Stimulated activated naive CD8-positive, alpha-beta T cell treated with anti-CD3 and anti-CD28 coated beads, Interleukin-15, Interleukin-2, amounts not matched to agents 100 U/mL and 50 U/mL, for 24 hours (primary cell): ENCODE data around the gene ZACN.
A peak's percentile ranks its signal among the peaks of the same experiment; 100 is the strongest.
"Not testable (repeated sequence)": the region's sequence is repeated elsewhere in the genome, so short reads cannot be mapped to it uniquely, and the experiment has no call there.

Source experiments
- ATAC-seq: fragments of 150-1000 bp; cut with Tn5 transposase; one replicate; pipeline ENCODE4 v1.10.0; 2021
- DNase-seq: peaks from one replicate; pipeline ENCODE4 v3.0.0; 2021

ZACN gene

DNA sequence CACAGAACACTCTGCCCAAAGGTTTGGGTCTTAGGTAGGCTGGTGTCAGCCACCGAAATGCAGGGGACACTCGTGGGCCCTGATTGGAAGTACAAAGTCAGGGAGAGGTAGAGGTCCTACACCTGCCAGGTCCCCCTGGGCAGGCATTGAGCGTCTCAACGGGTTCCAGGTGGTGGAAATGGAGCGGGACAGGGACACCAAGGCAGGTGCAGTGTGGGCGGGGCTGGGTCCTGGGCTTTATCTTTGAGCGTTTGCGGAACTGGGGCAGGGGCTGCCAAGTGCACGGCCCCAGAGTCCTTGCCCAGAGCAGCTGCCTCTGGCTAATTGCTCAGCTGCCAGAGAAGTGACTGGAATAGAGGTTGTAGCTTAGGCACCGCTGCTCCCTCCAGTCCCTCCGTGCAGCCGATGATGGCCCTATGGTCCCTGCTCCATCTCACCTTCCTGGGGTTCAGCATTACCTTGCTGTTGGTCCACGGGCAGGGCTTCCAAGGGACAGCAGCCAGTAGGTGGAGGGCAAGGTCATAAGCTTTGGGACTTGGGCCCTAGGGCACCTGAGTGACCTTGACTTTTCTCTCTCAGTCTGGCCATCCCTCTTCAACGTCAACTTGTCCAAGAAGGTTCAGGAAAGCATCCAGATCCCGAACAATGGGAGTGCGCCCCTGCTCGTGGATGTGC lies at the start of gene ZACN:
ZACN (plus strand) TSS at position 323 of the 675 bp plus-strand sequence; CDS start at position 406, 83 bp downstream.
- ATAC-seq (no peak), DNase-seq (no peak)

GRCh38 chr17:76032073-76032779 lies 46.8 kb upstream of the ZACN start:
- no peak for ATAC-seq
- DNase-seq = no peak

DNA sequence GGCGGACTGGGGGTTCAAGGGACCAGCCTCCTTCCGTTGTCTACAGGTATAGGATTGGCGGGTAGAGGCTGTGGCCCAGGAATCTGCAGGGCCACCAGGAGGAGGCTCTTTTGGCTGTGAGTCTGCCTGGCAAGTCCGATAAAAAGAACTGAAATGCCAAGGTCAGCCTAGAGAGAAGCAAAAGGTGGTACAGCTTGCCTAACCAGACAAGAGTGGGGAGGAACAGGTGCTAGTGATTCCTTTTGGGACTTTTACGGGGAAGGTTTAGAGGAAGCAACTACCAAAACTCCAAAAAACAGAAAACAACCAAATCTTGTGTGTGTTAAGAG lies 46.2 kb upstream of the ZACN start:
- ATAC-seq (no peak), DNase-seq (no peak)

GRCh38 chr17:76033139-76033538 lies 45.8 kb upstream of the ZACN start:
- ATAC-seq (no peak), DNase-seq (no peak)

- no peak for DNase-seq
- no peak for ATAC-seq
Measured at GRCh38 chr17:76034428-76035350, 44.3 kb upstream of the ZACN start.

- DNase-seq (no peak), ATAC-seq (no peak)
Measured at GRCh38 chr17:76036497-76037261, 42.3 kb upstream of the ZACN start.

- ATAC-seq = no peak
- DNase-seq = no peak
Measured at GRCh38 chr17:76038050-76038449, 40.9 kb upstream of the ZACN start.

GRCh38 chr17:76039121-76039520 lies 39.9 kb upstream of the ZACN start:
- DNase-seq (no peak), ATAC-seq (no peak)

DNA sequence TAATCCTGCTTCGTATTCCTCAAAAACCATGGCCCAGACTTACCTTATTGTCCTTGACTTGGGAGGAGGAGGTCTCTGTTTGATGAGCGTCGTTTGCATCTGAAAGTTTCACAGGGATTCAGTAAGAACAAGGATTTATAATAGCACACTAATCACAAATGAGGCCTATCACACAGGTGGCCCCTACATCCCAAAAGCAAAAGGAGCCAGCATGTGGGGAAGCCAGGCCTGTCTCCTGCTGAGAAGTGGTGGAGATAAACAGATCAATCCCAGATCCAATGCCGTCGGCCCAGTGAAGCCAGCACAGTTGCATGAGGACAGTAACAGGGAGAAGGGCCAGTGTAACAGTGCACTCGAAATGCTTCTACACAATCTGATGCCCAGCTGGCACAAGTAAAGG lies 38.6 kb upstream of the ZACN start:
- ATAC-seq (no peak), DNase-seq (no peak)

GRCh38 chr17:76042868-76043267 lies 36.1 kb upstream of the ZACN start:
- not testable (repeated sequence) for ATAC-seq, DNase-seq

GRCh38 chr17:76044475-76045007 lies 34.4 kb upstream of the ZACN start:
- ATAC-seq, DNase-seq: not testable (repeated sequence)

DNA sequence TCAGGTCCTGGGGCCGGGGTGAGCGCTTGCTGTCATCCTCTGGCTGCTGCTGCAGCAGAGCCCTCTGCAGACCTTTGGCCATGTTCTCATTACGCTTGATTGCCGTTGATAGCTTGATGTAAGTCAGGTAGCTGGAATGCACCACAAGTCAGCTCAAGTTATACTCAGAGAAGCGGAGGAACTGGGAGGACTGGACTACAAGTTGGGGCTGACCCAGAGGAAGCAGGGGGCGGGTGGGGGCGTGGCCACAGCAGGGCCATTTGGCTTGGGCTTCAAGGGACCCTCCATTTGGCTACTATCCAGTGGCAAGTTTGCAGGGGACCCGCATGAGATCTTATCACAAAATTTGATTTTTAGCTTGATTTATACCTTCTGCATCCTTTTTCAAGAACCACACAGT lies 32.9 kb upstream of the ZACN start:
- DNase-seq = no peak

GRCh38 chr17:76048025-76048605 lies 30.9 kb upstream of the ZACN start:
- no peak for DNase-seq
- no peak for ATAC-seq

More for the DNA sequence above, 32.9 kb upstream of the ZACN start:
- ATAC-seq = no peak

DNA sequence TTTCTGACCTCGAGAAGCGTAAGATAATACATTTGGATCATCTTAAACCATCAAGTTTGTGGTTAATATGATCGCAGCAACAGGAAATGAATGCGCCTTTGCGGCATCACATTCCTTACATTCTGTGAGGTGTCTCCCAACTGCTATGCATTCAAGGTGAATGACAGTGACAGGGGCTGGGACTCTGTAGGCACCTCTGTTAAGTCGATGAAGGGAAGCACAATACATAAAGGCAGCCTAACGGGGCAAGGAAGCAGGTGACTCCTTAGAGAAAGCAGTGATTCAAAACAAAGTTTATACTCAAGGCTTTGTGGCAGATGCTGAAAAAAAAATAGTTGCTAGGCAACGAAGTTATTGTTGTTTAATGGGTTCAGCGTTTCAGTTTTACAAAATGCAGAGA lies 30.3 kb upstream of the ZACN start:
- DNase-seq (no peak), ATAC-seq (no peak)

GRCh38 chr17:76049239-76049638 lies 29.7 kb upstream of the ZACN start:
- no peak for ATAC-seq
- no peak for DNase-seq

- ATAC-seq (no peak), DNase-seq (no peak)
Measured at GRCh38 chr17:76049836-76050537, 29.0 kb upstream of the ZACN start.

DNA sequence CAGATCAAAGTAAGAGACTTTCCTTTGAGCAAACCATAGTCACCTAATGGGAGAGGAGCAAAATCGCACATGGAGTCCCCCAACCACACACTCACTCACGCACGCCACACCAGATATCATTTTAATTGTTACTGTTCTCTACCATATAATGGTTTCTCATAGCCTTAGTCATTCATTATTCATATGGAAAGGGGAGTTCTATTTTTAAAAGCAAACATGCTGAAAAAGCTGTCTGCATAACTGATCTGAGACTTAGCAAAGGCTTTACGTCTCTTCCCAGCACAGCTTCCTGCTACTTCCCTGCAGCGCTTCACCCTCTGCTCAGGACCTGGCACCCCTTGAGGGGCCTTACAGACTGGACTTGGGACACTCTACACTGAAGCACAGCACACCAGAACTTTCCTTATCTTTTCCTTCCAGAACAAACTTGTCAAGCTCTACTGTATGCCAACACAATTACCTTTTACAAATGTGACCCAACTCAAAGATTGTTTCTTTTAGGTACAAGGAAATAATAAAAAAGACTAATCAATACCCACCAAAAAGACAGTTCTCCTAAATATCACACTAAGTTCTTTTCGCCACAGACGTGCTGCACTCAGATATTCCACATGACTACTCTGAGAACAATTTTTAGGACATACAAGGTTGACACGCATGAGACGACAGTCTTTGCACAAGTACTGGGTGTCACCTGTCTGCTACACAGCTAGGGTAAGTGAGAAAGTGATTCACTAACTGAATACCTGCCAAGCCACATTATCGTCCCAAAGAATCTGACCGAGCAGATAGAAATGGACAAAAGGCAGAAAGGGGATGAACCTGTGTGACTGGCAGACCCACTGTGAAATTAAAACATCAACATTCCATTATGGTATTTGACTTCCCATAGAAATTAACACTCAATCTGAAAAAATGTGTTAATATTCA lies 28.2 kb upstream of the ZACN start:
- DNase-seq (no peak), ATAC-seq (no peak)

- DNase-seq = no peak
- ATAC-seq = no peak
Measured at GRCh38 chr17:76051561-76051960, 27.4 kb upstream of the ZACN start.

- peak; percentile 31 for DNase-seq
- no peak for ATAC-seq
Measured at GRCh38 chr17:76053246-76054111, 25.5 kb upstream of the ZACN start.
